VCaP (cell line): ENCODE results near the gene ABHD1.

Experiments
- H3K27ac ChIP-seq: fragments of 450-650 bp; 2 replicates; pipeline ENCODE4 v1.5.1; 2017
- TF ChIP-seq, protein P1 (sequence below): fragments of 450-650 bp; conservative IDR thresholded peaks from 2 replicates; pipeline ENCODE4 v1.5.1; 2017; ENCODE audit warnings: mild to moderate bottlenecking, moderate library complexity

ABHD1 gene

DNA sequence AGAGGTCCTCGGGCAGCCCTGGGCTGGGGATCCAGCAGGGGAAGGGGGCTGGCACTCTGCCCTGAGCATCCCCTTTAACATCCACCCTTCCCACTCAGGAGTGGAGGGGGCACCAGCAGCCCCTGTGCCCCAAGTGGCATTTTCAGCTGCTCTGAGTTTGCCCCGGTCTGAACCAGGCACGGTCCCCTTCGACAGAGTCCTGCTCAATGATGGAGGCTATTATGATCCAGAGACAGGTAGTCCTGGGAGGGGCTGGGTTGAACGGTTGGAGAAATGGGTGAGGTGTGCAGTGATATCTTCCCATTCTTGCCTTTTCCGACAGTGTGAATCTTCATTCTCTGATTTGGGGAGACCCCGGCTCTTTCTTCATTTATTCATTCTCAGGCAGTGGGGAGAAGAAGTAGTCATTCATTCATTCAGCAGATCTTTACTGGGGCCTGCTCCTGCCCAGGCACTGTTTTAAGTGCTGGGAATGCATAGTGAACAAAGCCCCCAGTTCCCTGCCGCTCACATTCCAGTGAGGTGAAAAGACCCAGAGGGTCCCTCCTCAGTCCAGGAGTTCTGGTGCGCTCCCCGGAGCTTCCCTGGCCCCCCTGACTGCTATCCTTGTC, 38.4 kb upstream of the ABHD1 start:
- TF ChIP-seq, protein P1, sequence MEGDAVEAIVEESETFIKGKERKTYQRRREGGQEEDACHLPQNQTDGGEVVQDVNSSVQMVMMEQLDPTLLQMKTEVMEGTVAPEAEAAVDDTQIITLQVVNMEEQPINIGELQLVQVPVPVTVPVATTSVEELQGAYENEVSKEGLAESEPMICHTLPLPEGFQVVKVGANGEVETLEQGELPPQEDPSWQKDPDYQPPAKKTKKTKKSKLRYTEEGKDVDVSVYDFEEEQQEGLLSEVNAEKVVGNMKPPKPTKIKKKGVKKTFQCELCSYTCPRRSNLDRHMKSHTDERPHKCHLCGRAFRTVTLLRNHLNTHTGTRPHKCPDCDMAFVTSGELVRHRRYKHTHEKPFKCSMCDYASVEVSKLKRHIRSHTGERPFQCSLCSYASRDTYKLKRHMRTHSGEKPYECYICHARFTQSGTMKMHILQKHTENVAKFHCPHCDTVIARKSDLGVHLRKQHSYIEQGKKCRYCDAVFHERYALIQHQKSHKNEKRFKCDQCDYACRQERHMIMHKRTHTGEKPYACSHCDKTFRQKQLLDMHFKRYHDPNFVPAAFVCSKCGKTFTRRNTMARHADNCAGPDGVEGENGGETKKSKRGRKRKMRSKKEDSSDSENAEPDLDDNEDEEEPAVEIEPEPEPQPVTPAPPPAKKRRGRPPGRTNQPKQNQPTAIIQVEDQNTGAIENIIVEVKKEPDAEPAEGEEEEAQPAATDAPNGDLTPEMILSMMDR = peak; percentile 61
- peak overlapping the region; percentile 73 for H3K27ac ChIP-seq

DNA sequence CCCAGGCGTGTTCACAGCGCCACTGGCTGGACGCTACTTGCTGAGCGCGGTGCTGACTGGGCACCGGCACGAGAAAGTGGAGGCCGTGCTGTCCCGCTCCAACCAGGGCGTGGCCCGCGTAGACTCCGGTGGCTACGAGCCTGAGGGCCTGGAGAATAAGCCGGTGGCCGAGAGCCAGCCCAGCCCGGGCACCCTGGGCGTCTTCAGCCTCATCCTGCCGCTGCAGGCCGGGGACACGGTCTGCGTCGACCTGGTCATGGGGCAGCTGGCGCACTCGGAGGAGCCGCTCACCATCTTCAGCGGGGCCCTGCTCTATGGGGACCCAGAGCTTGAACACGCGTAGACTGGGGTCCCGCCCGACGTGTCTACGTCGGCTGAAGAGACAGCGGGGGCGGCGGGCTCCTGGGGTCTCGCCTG, 37.9 kb upstream of the ABHD1 start:
- H3K27ac ChIP-seq = peak overlapping the region; percentile 73
- TF ChIP-seq, protein P1 = no peak

DNA sequence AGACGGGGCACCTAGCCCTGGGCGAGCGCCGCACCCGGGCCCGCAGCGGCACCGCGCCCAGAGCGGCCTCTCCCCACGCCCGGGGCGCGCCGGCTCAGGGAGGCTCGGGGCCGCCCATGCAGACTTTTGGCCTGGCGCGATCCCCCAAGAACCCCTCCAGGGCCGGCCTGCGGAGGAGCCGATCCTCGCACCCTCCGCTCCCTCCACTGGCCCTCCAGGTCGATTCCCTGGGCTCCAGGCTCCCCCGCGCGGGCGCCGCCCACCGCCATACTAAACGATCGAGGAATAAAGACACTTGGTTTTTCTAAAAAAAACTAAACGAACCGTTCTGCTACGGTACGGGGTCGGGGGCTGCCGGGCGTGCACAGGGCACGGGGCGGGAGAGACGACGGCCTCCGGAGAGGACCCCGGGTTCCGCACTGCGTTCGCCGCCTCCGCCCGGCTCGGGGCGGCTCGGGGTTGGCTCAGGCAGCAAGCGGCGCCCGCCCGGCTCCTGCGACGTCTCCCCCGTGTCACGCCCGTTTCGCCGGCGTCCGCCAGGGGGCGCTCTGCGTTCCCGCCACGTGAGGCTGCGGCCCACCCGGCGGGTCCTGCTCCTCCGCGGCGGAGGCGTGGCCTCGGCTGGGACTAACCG, 37.4 kb upstream of the ABHD1 start:
- TF ChIP-seq, protein P1 = peak; percentile 96
- peak overlapping the region; percentile 73 for H3K27ac ChIP-seq

DNA sequence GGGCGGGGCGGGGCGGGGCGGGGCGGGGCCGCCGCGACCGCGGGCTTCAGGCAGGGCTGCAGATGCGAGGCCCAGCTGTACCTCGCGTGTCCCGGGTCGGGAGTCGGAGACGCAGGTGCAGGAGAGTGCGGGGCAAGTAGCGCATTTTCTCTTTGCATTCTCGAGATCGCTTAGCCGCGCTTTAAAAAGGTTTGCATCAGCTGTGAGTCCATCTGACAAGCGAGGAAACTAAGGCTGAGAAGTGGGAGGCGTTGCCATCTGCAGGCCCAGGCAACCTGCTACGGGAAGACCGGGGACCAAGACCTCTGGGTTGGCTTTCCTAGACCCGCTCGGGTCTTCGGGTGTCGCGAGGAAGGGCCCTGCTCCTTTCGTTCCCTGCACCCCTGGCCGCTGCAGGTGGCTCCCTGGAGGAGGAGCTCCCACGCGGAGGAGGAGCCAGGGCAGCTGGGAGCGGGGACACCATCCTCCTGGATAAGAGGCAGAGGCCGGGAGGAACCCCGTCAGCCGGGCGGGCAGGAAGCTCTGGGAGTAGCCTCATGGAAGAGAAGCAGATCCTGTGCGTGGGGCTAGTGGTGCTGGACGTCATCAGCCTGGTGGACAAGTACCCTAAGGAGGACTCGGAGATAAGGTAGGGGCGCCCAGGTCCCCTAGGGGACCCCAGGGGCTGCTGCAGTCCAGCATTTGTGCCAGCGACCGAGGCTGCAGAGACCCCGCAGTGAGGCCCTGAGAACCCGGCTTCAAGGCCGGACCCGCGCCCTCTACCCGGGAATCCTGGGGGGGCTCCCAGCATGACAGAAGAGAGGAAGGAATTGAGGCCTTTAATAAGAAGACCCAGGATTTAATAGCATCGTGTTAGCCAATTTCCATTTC, 36.7 kb upstream of the ABHD1 start, which contains the start of gene KHK:
TSS of gene KHK (plus strand) at position 49 of the 870 bp plus-strand sequence. CDS start at position 537, 488 bp downstream.
- H3K27ac ChIP-seq = peak within 1 kb of the TSS; percentile 73
- TF ChIP-seq, protein P1 = peak; percentile 43

DNA sequence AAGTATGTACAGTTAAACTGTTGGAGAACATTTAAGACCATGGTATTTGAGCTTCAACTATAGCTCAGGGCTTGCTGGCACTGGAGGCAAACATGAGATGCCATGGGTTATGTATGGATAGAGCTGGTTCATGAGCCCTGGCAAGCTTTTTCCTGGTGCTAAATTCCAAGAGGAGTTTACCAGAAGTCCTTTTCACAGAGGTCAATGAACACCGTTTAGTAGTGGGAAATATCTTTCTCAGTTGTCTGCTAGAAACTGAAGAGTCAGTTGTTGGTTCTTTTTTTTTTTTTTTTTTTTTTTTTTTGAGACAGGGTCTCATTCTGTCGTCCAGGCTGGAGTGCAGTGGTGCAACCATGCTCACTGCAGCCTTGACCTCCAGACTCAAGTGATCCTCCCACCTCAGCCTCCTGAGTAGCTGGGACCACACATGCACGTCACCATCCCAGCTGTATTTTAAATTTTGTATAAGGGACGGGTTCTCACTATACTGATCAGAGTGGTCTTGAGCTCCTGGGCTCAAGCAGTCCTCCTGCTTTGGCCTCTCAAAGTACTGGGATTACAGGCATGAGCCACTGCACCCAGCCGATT, 35.7 kb upstream of the ABHD1 start:
- TF ChIP-seq, protein P1 = no peak
- no peak overlapping the region for H3K27ac ChIP-seq

DNA sequence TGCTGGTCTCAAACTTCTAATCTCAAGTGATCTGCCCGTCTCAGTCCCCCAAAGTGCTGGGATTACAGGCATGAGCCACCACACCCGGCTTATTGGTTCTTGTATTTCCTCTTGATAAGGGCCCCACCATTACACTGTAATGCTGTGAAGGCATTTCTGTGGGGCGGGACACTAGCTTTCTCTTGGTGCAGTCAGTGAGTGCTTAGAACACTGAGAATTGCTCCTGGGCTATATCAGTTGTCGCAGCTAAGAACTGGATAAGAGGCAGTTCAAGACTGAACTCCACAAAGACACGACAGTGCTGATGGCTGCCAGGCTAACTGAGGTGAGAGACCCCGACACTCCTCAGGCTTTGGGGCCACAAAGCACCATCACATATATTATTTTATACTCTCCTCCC, 35.0 kb upstream of the ABHD1 start:
- TF ChIP-seq, protein P1 = no peak
- no peak overlapping the region for H3K27ac ChIP-seq
